GM12878 (cell line): Measurements from ENCODE around the gene SORL1. TPM values are rescaled to one million over a fixed set of nuclear protein-coding genes. Genes with fewer than 3 reads are reported as not detected.
A peak's percentile ranks its signal among the peaks of the same experiment; 100 is the strongest.

Experiments
- ATF7 ChIP-seq: fragments of 450-650 bp; IDR thresholded peaks from 2 replicates; pipeline ENCODE4 v1.6.1; 2016; ENCODE audit warnings: low read depth, mild to moderate bottlenecking
- BCL3 ChIP-seq: IDR thresholded peaks from 2 replicates; pipeline ENCODE4 v1.6.1; 2011; ENCODE audit warnings: borderline replicate concordance, low read depth, mild to moderate bottlenecking, moderate library complexity, low read length; ENCODE audit not compliant: insufficient read depth, poor library complexity, severe bottlenecking
- BHLHE40 ChIP-seq, 2 experiments: fragments of 450-650 bp in 1 of 2; IDR thresholded peaks; 2 replicates each; pipeline ENCODE4 v1.6.1; 2011 to 2017; ENCODE audit warnings: low read depth in 2 of 2, borderline replicate concordance in 1 of 2, improper control_type of control experiment in 1 of 2, low read length in 1 of 2, mild to moderate bottlenecking in 1 of 2
- BMI1 ChIP-seq: fragments of 450-650 bp; IDR thresholded peaks from 2 replicates; pipeline ENCODE4 v1.6.1; 2016; ENCODE audit warnings: mild to moderate bottlenecking, moderate library complexity, borderline replicate concordance
- EED ChIP-seq: sonication (generic); IDR thresholded peaks from 2 replicates; pipeline ENCODE4 v1.6.1; 2016; ENCODE audit warnings: antibody characterized with exemption, low read depth
- FOS ChIP-seq: IDR thresholded peaks from 3 replicates; pipeline ENCODE4 v1.6.1; 2011; ENCODE audit warnings: borderline replicate concordance; ENCODE audit not compliant: insufficient read length; ENCODE audit errors: extremely low read depth
- GABPA ChIP-seq: IDR thresholded peaks from 2 replicates; pipeline ENCODE4 v1.6.1; 2014; ENCODE audit warnings: antibody characterized with exemption, low read depth, mild to moderate bottlenecking, inconsistent platforms
- HCFC1 ChIP-seq: fragments of 150-350 bp; IDR thresholded peaks from 2 replicates; pipeline ENCODE4 v1.6.1; 2014; ENCODE audit warnings: low read length
- HDGF ChIP-seq: fragments of 450-650 bp; IDR thresholded peaks from 2 replicates; pipeline ENCODE4 v1.6.1; 2016; ENCODE audit warnings: antibody characterized with exemption
- IRF3 ChIP-seq: fragments of 450-650 bp; IDR thresholded peaks from 2 replicates; pipeline ENCODE4 v1.6.1; 2014; ENCODE audit warnings: mild to moderate bottlenecking
- JUNB ChIP-seq: IDR thresholded peaks from 2 replicates; pipeline ENCODE4 v1.6.1; 2016; ENCODE audit warnings: antibody characterized with exemption, mild to moderate bottlenecking
- JUND ChIP-seq: IDR thresholded peaks from 2 replicates; pipeline ENCODE4 v1.6.1; 2012; ENCODE audit warnings: low read depth, mild to moderate bottlenecking, low read length, improper control_type of control experiment, moderate library complexity
- MEF2A ChIP-seq: IDR thresholded peaks from 2 replicates; pipeline ENCODE4 v1.6.1; 2011; ENCODE audit warnings: low read depth, mild to moderate bottlenecking, low read length, moderate library complexity; ENCODE audit not compliant: insufficient read depth
- NBN ChIP-seq: fragments of 450-650 bp; IDR thresholded peaks from 2 replicates; pipeline ENCODE4 v1.6.1; 2016
- NRF1 ChIP-seq: conservative IDR thresholded peaks from 2 replicates; pipeline ENCODE4 v1.6.1; 2011; ENCODE audit warnings: mild to moderate bottlenecking, low read depth, low read length, improper control_type of control experiment
- RAD51 ChIP-seq: fragments of 450-650 bp; IDR thresholded peaks from 2 replicates; pipeline ENCODE4 v1.6.1; 2016; ENCODE audit warnings: moderate library complexity, mild to moderate bottlenecking, inconsistent platforms
- RUNX3 ChIP-seq: IDR thresholded peaks from 2 replicates; pipeline ENCODE4 v1.6.1; 2012; ENCODE audit warnings: low read length, inconsistent platforms
- SP1 ChIP-seq: IDR thresholded peaks from one replicate; pipeline ENCODE4 v1.6.1; 2011; ENCODE audit warnings: low read depth, low read length
- SPI1 ChIP-seq: IDR thresholded peaks from 2 replicates; pipeline ENCODE4 v1.6.1; 2011; ENCODE audit warnings: low read depth, mild to moderate bottlenecking, low read length, moderate library complexity, borderline replicate concordance; ENCODE audit not compliant: insufficient read depth
- TBL1XR1 ChIP-seq: IDR thresholded peaks from 2 replicates; pipeline ENCODE4 v1.6.1; 2012; ENCODE audit warnings: low read depth, low read length, improper control_type of control experiment
- TCF12 ChIP-seq: IDR thresholded peaks from 2 replicates; pipeline ENCODE4 v1.6.1; 2011; ENCODE audit warnings: low read depth, mild to moderate bottlenecking, low read length
- TCF3 ChIP-seq: IDR thresholded peaks from 2 replicates; pipeline ENCODE4 v1.6.1; 2012; ENCODE audit warnings: low read depth, mild to moderate bottlenecking, low read length, borderline replicate concordance; ENCODE audit not compliant: insufficient read depth
- WRNIP1 ChIP-seq: IDR thresholded peaks from 2 replicates; pipeline ENCODE4 v1.6.1; 2011; ENCODE audit warnings: low read depth, low read length, improper control_type of control experiment, borderline replicate concordance
- ZBED1 ChIP-seq: IDR thresholded peaks from 2 replicates; pipeline ENCODE4 v1.6.1; 2016; ENCODE audit warnings: borderline replicate concordance
- polyA plus RNA-seq, 11 experiments: library from polyadenylated mRNA; depleted of rRNA in 4 of 11; unstranded in 6 of 11; stranded (reverse) in 5 of 11; fragments of >200 nt; fragmentation: Nextera tagmentation in 4 of 11; fragmentation: Illumina TruSeq in 1 of 11; extraction: Ambion mirVana in 4 of 11; extraction: Trizol in 1 of 11; gene quantifications; 1 replicate in 1 of 11; 2 replicates in 10 of 11; pipeline versions ENCODE4 v1.2.1 to v1.2.3, GENCODE V29; 2011 to 2016; ENCODE audit warnings: inconsistent platforms in 2 of 11, missing spikeins in 2 of 11, low read depth in 1 of 11
- total RNA-seq, 4 experiments: library from RNA; depleted of rRNA in 3 of 4; stranded (reverse); fragments of >200 nt in 3 of 4; fragmentation: Illumina TruSeq in 1 of 4; extraction: Trizol in 1 of 4; gene quantifications; 2 replicates each; pipeline versions ENCODE4 v1.2.1 to v1.2.3, GENCODE V29; 2013 to 2021
- TF ChIP-seq, protein P1 (sequence below): IDR thresholded peaks from 2 replicates; pipeline ENCODE4 v1.6.1; 2012; ENCODE audit warnings: mild to moderate bottlenecking, low read depth, low read length
- TF ChIP-seq, protein P2 (sequence below): fragments of 450-650 bp; IDR thresholded peaks from 2 replicates; pipeline ENCODE4 v1.6.1; 2017; ENCODE audit warnings: borderline replicate concordance

The SORL1 gene
- total and polyA plus RNA-seq, 10 of the 15 experiments (the other 5 are each of a cell fraction or from before 2014, with no cell fraction given): 20.2 to 107 (median 59.9) TPM

GRCh38 chr11:121448431-121448941 is 3.6 kb upstream of the SORL1 start (continued):
- TF ChIP-seq BCL3: no peak
- peak; percentile 38; the same call in 1 of the 2 replicates for TF ChIP-seq JUNB
- TF ChIP-seq SPI1: no peak
- TF ChIP-seq NRF1: no peak
- TF ChIP-seq HDGF: no peak
- TF ChIP-seq GABPA: no peak
- no peak for TF ChIP-seq JUND
- no peak for TF ChIP-seq ZBED1
- no peak for TF ChIP-seq RUNX3
- TF ChIP-seq BHLHE40 (IDR thresholded peaks at IDR 0.05; ENCODE audit: borderline replicate concordance in 1 of 2, low read depth in 2 of 2, low read length in 1 of 2): peak; percentile 42 to 54; a peak in 3 of 4 replicates
- TF ChIP-seq, protein P1, sequence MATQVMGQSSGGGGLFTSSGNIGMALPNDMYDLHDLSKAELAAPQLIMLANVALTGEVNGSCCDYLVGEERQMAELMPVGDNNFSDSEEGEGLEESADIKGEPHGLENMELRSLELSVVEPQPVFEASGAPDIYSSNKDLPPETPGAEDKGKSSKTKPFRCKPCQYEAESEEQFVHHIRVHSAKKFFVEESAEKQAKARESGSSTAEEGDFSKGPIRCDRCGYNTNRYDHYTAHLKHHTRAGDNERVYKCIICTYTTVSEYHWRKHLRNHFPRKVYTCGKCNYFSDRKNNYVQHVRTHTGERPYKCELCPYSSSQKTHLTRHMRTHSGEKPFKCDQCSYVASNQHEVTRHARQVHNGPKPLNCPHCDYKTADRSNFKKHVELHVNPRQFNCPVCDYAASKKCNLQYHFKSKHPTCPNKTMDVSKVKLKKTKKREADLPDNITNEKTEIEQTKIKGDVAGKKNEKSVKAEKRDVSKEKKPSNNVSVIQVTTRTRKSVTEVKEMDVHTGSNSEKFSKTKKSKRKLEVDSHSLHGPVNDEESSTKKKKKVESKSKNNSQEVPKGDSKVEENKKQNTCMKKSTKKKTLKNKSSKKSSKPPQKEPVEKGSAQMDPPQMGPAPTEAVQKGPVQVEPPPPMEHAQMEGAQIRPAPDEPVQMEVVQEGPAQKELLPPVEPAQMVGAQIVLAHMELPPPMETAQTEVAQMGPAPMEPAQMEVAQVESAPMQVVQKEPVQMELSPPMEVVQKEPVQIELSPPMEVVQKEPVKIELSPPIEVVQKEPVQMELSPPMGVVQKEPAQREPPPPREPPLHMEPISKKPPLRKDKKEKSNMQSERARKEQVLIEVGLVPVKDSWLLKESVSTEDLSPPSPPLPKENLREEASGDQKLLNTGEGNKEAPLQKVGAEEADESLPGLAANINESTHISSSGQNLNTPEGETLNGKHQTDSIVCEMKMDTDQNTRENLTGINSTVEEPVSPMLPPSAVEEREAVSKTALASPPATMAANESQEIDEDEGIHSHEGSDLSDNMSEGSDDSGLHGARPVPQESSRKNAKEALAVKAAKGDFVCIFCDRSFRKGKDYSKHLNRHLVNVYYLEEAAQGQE: no peak
- TF ChIP-seq TCF3: peak; percentile 63; the same call in 1 of the 2 replicates
- TF ChIP-seq IRF3: no peak
- TF ChIP-seq TBL1XR1: 0 out of 2 replicates have a peak, but pooled peaks have one; percentile 42
- no peak for TF ChIP-seq BMI1
- TF ChIP-seq TCF12: 0 out of 2 replicates have a peak, but pooled peaks have one; percentile 45
- peak; percentile 48; the same call in 1 of the 2 replicates for TF ChIP-seq EED
- TF ChIP-seq HCFC1: no peak
- no peak for TF ChIP-seq FOS
- TF ChIP-seq WRNIP1: 0 out of 2 replicates have a peak, but pooled peaks have one; percentile 47
- TF ChIP-seq NBN: no peak
- TF ChIP-seq ATF7: peak; percentile 7; the same call in 1 of the 2 replicates
- TF ChIP-seq MEF2A: 0 out of 2 replicates have a peak, but pooled peaks have one; percentile 28
- peak; percentile 37 for TF ChIP-seq SP1
- TF ChIP-seq RAD51: no peak
- TF ChIP-seq, protein P2, sequence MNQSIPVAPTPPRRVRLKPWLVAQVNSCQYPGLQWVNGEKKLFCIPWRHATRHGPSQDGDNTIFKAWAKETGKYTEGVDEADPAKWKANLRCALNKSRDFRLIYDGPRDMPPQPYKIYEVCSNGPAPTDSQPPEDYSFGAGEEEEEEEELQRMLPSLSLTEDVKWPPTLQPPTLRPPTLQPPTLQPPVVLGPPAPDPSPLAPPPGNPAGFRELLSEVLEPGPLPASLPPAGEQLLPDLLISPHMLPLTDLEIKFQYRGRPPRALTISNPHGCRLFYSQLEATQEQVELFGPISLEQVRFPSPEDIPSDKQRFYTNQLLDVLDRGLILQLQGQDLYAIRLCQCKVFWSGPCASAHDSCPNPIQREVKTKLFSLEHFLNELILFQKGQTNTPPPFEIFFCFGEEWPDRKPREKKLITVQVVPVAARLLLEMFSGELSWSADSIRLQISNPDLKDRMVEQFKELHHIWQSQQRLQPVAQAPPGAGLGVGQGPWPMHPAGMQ: no peak
